PFSK-1 (cell line): ENCODE measurements around the gene NTM.

ENCODE experiments used
- FOXP2 ChIP-seq: optimal IDR thresholded peaks from 2 replicates; pipeline ENCODE3; 2011; ENCODE audit warnings: borderline replicate concordance, control low read depth, inconsistent platforms; ENCODE audit not compliant: insufficient read depth; ENCODE audit errors: extremely low read length, extremely low read depth
- POLR2AphosphoS5 ChIP-seq: IDR thresholded peaks from 2 replicates; pipeline ENCODE4 v1.6.1; 2012; ENCODE audit warnings: low read depth, mild to moderate bottlenecking, control low read depth, low read length, moderate library complexity
- SIN3A ChIP-seq: IDR thresholded peaks from 2 replicates; pipeline ENCODE4 v1.6.1; 2012; ENCODE audit warnings: mild to moderate bottlenecking, low read length, moderate library complexity, borderline replicate concordance; ENCODE audit not compliant: insufficient read depth
- TAF1 ChIP-seq: IDR thresholded peaks from 2 replicates; pipeline ENCODE4 v1.6.1; 2012; ENCODE audit warnings: low read length, control low read depth, borderline replicate concordance; ENCODE audit not compliant: insufficient read depth
- TF ChIP-seq, protein P1 (sequence below), 2 experiments: IDR thresholded peaks; 2 replicates each; pipeline versions ENCODE4 v1.6.1 to v1.8.0; 2011 to 2012; ENCODE audit warnings: low read depth in 2 of 2, low read length in 2 of 2, control low read depth in 1 of 2, inconsistent platforms in 1 of 2, mild to moderate bottlenecking in 1 of 2, moderate library complexity in 1 of 2; ENCODE audit not compliant: insufficient read depth in 1 of 2

NTM gene

DNA sequence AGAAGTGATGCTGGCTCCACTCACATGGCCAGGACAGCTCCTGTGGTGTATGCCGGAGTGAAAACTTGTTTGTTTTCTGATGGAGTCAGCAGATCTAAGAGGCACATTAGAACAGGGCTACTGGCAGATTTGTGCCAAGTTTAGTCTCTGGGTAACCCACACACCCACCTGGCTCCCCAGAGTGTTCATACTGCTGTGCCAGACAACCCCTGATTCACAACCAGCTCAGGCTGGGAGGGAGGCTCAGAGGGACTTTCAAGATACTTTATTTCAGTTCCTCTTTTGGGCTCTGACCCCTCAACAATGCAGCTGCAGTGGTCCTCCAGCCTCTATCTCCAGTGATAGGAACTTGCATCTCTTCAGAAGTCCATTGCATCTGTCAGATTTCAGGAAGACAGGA lies 8.5 kb downstream of the NTM start:
- TF ChIP-seq, protein P1, sequence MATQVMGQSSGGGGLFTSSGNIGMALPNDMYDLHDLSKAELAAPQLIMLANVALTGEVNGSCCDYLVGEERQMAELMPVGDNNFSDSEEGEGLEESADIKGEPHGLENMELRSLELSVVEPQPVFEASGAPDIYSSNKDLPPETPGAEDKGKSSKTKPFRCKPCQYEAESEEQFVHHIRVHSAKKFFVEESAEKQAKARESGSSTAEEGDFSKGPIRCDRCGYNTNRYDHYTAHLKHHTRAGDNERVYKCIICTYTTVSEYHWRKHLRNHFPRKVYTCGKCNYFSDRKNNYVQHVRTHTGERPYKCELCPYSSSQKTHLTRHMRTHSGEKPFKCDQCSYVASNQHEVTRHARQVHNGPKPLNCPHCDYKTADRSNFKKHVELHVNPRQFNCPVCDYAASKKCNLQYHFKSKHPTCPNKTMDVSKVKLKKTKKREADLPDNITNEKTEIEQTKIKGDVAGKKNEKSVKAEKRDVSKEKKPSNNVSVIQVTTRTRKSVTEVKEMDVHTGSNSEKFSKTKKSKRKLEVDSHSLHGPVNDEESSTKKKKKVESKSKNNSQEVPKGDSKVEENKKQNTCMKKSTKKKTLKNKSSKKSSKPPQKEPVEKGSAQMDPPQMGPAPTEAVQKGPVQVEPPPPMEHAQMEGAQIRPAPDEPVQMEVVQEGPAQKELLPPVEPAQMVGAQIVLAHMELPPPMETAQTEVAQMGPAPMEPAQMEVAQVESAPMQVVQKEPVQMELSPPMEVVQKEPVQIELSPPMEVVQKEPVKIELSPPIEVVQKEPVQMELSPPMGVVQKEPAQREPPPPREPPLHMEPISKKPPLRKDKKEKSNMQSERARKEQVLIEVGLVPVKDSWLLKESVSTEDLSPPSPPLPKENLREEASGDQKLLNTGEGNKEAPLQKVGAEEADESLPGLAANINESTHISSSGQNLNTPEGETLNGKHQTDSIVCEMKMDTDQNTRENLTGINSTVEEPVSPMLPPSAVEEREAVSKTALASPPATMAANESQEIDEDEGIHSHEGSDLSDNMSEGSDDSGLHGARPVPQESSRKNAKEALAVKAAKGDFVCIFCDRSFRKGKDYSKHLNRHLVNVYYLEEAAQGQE (IDR thresholded peaks at IDR 0.05; ENCODE audit: insufficient read depth in 1 of 2, low read depth in 2 of 2, low read length in 2 of 2) = no peak
- no peak for TF ChIP-seq FOXP2
- TF ChIP-seq SIN3A = no peak
- no peak for TF ChIP-seq TAF1
- no peak for TF ChIP-seq POLR2AphosphoS5

DNA sequence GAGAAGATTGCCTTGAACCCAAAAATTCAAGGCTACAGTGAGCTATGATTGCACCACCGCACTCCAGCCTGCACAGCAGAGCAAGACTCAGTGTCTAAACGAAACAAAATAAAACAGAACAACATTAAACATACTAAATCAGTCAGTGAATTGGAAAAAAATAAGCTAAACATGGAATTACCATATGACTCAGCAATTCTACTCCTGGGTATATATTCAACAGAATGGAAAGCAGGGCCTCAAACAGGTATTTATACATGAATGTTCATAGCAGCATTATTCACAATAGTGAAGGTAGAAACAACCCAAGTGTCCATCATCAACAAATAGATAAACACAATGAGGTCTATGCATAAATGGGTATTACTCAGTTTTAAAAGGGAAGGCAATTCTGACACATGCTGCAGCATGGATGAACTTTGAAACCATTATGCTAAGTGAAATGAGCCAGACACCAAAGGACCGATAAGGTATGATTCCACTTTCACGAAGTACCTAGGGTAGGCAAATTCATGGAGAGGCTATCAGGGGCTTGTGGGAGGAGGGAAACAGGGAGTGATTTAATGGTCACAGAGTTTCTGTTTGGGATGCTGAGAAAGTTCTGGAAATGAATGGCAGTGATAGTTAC lies 15.5 kb downstream of the NTM start:
- no peak for TF ChIP-seq FOXP2
- no peak for TF ChIP-seq TAF1
- no peak for TF ChIP-seq SIN3A
- TF ChIP-seq, protein P1 (IDR thresholded peaks at IDR 0.05; ENCODE audit: insufficient read depth in 1 of 2, low read depth in 2 of 2, low read length in 2 of 2) = no peak
- no peak for TF ChIP-seq POLR2AphosphoS5

DNA sequence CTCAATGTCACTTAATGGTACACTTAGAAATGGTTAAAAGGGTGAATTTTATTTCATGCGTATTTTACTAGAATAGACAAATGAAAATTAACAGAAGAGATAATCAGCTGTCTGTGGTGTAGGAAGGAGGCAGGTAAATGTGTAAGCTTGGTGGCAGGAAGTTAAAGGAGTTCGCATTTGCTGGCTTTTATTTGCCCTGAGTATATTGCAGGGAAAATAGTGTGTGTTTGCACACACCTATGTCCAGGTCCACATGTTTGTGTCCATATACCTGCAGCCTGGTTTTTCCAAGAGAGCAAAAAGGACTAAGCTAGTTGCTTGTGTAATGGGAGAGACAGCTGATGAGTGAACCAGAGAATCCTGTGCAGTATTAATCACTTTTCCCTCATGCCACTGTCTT lies 16.0 kb downstream of the NTM start:
- TF ChIP-seq FOXP2 (no peak), POLR2AphosphoS5 (no peak), SIN3A (no peak), TAF1 (no peak)
- TF ChIP-seq, protein P1 (IDR thresholded peaks at IDR 0.05; ENCODE audit: insufficient read depth in 1 of 2, low read depth in 2 of 2, low read length in 2 of 2) = no peak

DNA sequence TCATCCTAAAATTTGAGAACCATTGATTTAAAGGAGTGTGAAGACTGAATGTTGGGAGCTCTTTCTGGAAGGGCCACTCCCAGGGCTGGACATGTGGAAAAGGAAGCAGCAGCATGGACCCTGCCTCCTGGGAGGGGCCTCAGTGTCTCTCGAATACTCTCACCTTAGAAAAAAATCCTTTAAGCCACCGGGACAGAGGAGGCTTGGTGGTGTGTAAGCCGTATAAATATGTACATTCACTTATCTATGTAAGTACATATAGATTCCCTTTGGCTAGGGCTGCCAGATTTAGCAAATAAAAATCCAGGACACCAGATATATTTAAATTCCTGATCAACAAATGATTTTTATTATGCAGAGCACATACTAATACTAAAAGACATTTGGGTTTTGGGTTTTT lies 17.6 kb downstream of the NTM start:
- TF ChIP-seq SIN3A (no peak), POLR2AphosphoS5 (no peak)

DNA sequence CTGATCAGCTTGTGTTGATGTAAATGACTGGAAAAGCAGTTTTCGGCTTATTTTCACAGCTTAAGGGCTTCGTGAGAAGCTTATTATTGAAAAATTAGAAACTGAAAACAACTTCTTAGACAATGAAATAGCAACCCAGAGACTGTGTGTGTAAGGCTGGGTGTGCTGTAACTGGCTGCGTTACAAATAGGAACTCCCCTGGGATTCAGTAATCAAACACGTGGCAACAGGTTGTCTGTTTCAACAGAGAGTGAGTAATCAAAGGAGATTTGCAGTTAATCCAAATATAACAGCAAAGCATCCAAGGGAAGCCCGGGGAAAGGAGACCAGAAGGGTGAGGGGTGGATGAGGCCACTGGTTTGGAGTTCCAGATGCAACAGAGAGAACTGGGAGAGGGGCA lies 19.2 kb downstream of the NTM start:
- TF ChIP-seq FOXP2 (no peak), POLR2AphosphoS5 (no peak), SIN3A (no peak), TAF1 (no peak)
- TF ChIP-seq, protein P1 (IDR thresholded peaks at IDR 0.05; ENCODE audit: insufficient read depth in 1 of 2, low read depth in 2 of 2, low read length in 2 of 2) = no peak
